Spleen (tissue), 7 donors: ENCODE data around the gene WFDC1.

Source experiments
- CTCF ChIP-seq, 11 experiments: fragments of 200-600 bp in 7 of 11; fragments of 450-650 bp in 4 of 11; sonication (generic) in 4 of 11; IDR thresholded peaks in 8 of 11; conservative IDR thresholded peaks in 3 of 11; 1 replicate in 7 of 11; 2 replicates in 4 of 11; pipeline versions ENCODE4 v1.4.0 to v1.8.0; 2016 to 2021; ENCODE audit warnings: antibody characterized with exemption in 11 of 11, inconsistent platforms in 4 of 11, mild to moderate bottlenecking in 1 of 11
- POLR2A ChIP-seq, 3 donors: fragments of 450-650 bp; IDR thresholded peaks; one replicate each; pipeline ENCODE4 v1.5.1; 2017; ENCODE audit warnings: antibody characterized with exemption in 3 of 3, mild to moderate bottlenecking in 1 of 3
- POLR2AphosphoS5 ChIP-seq, 3 donors: sonication (generic); formaldehyde crosslinking; IDR thresholded peaks; one replicate each; pipeline ENCODE4 v1.5.1; 2017; ENCODE audit warnings: antibody characterized with exemption in 3 of 3
- donor health status: DM: no; HTN: no; CAD: no; lungs with moderate emphysema.
- donor health status: DM: no; HTN: no; CAD: no.
- donor health status: DM: no; HTN: no; CAD: no.

- no peak for TF ChIP-seq CTCF (IDR thresholded peaks at IDR 0.05 in 8 of 11, conservative IDR thresholded peaks at IDR 0.05 in 3 of 11)
- no peak for TF ChIP-seq POLR2AphosphoS5 (IDR thresholded peaks at IDR 0.05)
- TF ChIP-seq POLR2A (IDR thresholded peaks at IDR 0.05), result no peak
Observed at GRCh38 chr16:84268291-84269040, 26.2 kb upstream of the WFDC1 start.
